GM23338 (cell line): ENCODE data around the gene TMEM217. TPM values are rescaled to one million over a fixed set of nuclear protein-coding genes. Genes with fewer than 3 reads are reported as not detected.

Source experiments
- ATAC-seq: fragments of 200-7000 bp; cut with Tn5 transposase; 3 replicates; pipeline ENCODE4 v1.9.1; 2020
- DNase-seq: peaks from one replicate; pipeline ENCODE4 v3.0.0-alpha.2; 2015; ENCODE audit warnings: low spot score
- H2AFZ ChIP-seq: fragments of 200-600 bp; sonication (generic); 2 replicates; pipeline ENCODE4 v1.8.0; 2016; ENCODE audit warnings: antibody characterized with exemption, mild to moderate bottlenecking, moderate library complexity
- H3F3A ChIP-seq: fragments of 200-600 bp; sonication (generic); replicated peaks from 2 replicates; pipeline ENCODE4 v1.8.0; 2017; ENCODE audit warnings: antibody characterized with exemption, mixed run types, low read depth
- H3K27ac ChIP-seq: fragments of 200-600 bp; sonication (generic); 2 replicates; pipeline ENCODE4 v1.6.1; 2016; ENCODE audit warnings: low read depth
- H3K27me3 ChIP-seq: fragments of 200-600 bp; sonication (generic); 2 replicates; pipeline ENCODE4 v1.8.0; 2016; ENCODE audit warnings: mild to moderate bottlenecking, mixed run types, moderate library complexity; ENCODE audit not compliant: insufficient read depth
- H3K36me3 ChIP-seq: fragments of 200-600 bp; sonication (generic); 2 replicates; pipeline ENCODE4 v1.8.0; 2016; ENCODE audit warnings: mild to moderate bottlenecking; ENCODE audit not compliant: insufficient read depth
- H3K4me1 ChIP-seq: fragments of 200-600 bp; sonication (generic); 2 replicates; pipeline ENCODE4 v1.8.0; 2016; ENCODE audit warnings: mild to moderate bottlenecking, moderate library complexity; ENCODE audit not compliant: insufficient read depth
- H3K4me2 ChIP-seq: fragments of 200-600 bp; sonication (generic); 2 replicates; pipeline ENCODE4 v1.7.1; 2017; ENCODE audit warnings: mixed run types
- H3K4me3 ChIP-seq: fragments of 200-600 bp; sonication (generic); 2 replicates; pipeline ENCODE4 v1.6.1; 2016; ENCODE audit warnings: mixed run types
- H3K79me2 ChIP-seq: fragments of 200-600 bp; sonication (generic); replicated peaks from 2 replicates; pipeline ENCODE4 v1.8.0; 2017; ENCODE audit warnings: mild to moderate bottlenecking; ENCODE audit not compliant: insufficient read depth
- H3K9me2 ChIP-seq: fragments of 200-600 bp; sonication (generic); 2 replicates; pipeline ENCODE4 v1.8.0; 2017; ENCODE audit not compliant: insufficient read depth
- H4K20me1 ChIP-seq: fragments of 200-600 bp; sonication (generic); replicated peaks from 2 replicates; pipeline ENCODE4 v1.8.0; 2017; ENCODE audit warnings: mild to moderate bottlenecking; ENCODE audit not compliant: insufficient read depth
- H3K27ac Mint-ChIP-seq: 2 replicates; pipeline ENCODE4 v1.8.0; 2020; ENCODE audit warnings: inconsistent platforms, mild to moderate bottlenecking, moderate library complexity, mixed read lengths
- H3K27me3 Mint-ChIP-seq: 3 replicates; pipeline ENCODE4 v1.8.0; 2022; ENCODE audit warnings: low read depth, mild to moderate bottlenecking, moderate library complexity, mixed read lengths, inconsistent platforms; ENCODE audit not compliant: insufficient read depth, poor library complexity
- H3K36me3 Mint-ChIP-seq: 3 replicates; pipeline ENCODE4 v1.8.0; 2021; ENCODE audit warnings: low read depth, mild to moderate bottlenecking, inconsistent platforms, moderate library complexity, mixed read lengths
- H3K4me1 Mint-ChIP-seq: 3 replicates; pipeline ENCODE4 v1.8.0; 2020; ENCODE audit warnings: mild to moderate bottlenecking, inconsistent platforms, mixed read lengths
- H3K4me3 Mint-ChIP-seq: 3 replicates; pipeline ENCODE4 v1.8.0; 2021; ENCODE audit warnings: moderate library complexity, mild to moderate bottlenecking, inconsistent platforms, mixed read lengths
- H3K9me3 Mint-ChIP-seq: 3 replicates; pipeline ENCODE4 v1.8.0; 2020; ENCODE audit warnings: moderate library complexity, mild to moderate bottlenecking, inconsistent platforms, mixed read lengths
- CREB1 ChIP-seq: fragments of 250-450 bp; sonication (Bioruptor Pico); IDR thresholded peaks from 2 replicates; pipeline ENCODE4 v1.5.0; 2020; ENCODE audit warnings: low read depth, mild to moderate bottlenecking, moderate library complexity
- ETS1 ChIP-seq: IDR thresholded peaks from 2 replicates; pipeline ENCODE4 v1.6.1; 2016; ENCODE audit warnings: antibody characterized with exemption
- EZH2 ChIP-seq: fragments of 200-600 bp; sonication (generic); IDR thresholded peaks from one replicate; pipeline ENCODE4 v1.8.0; 2017; ENCODE audit warnings: antibody characterized with exemption, mild to moderate bottlenecking, low read depth; ENCODE audit not compliant: unreplicated experiment
- JUNB ChIP-seq: IDR thresholded peaks from one replicate; pipeline ENCODE4 v1.6.1; 2016; ENCODE audit warnings: antibody characterized with exemption; ENCODE audit not compliant: unreplicated experiment
- REST ChIP-seq: IDR thresholded peaks from one replicate; pipeline ENCODE4 v1.6.1; 2018; ENCODE audit warnings: antibody characterized with exemption; ENCODE audit not compliant: unreplicated experiment
- ZNF114 ChIP-seq: fragments of 250-450 bp; sonication (Bioruptor Pico); IDR thresholded peaks from 2 replicates; pipeline ENCODE4 v1.5.0; 2020; ENCODE audit warnings: mild to moderate bottlenecking, moderate library complexity
- ZNF331 ChIP-seq: fragments of 250-450 bp; sonication (Bioruptor Pico); IDR thresholded peaks from 2 replicates; pipeline ENCODE4 v1.5.0; 2020; ENCODE audit warnings: low read depth, mild to moderate bottlenecking, moderate library complexity
- polyA plus RNA-seq: library from polyadenylated mRNA; unstranded; fragments of >200 nt; fragmentation: Nextera tagmentation; extraction: Ambion mirVana; gene quantifications from 2 replicates; pipeline ENCODE4 v1.2.1, GENCODE V29; 2016
- total RNA-seq: library from RNA; depleted of rRNA; stranded (reverse); fragments of >200 nt; shearing (Covaris generic); gene quantifications from 2 replicates; pipeline ENCODE4 v1.2.3, GENCODE V29; 2014
- TF ChIP-seq, protein P1 (sequence below): fragments of 250-450 bp; sonication (Bioruptor Pico); IDR thresholded peaks from 2 replicates; pipeline ENCODE4 v1.5.0; 2020; ENCODE audit warnings: mild to moderate bottlenecking, moderate library complexity

TMEM217 gene
- total and polyA plus RNA-seq, 2 experiments from 2014 or later = 1.3 TPM; not detected in 1

DNA sequence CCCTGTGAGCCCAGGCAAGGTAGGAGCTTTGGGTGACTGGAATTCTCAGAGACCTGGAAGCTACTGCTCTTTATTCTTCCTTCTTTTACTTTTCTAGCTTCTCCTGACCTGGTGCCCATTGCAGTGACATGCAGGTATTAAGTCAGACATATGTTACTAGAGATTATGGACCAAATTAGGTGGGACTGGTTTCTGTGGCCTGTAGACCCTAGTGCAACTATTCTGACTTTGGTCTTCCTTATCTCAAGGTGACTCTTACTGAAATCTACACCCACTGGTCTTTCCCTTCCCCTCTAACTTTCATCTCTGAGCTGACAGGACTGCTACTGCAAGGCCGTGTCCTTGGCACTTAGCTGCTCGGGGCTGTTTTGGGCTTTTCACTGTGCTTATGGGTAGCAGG is 24.4 kb upstream of the TMEM217 start:
- H3K4me1 Mint-ChIP-seq = no peaks in the 10 kb centered on the region
- H3K9me3 Mint-ChIP-seq = no peaks in the 10 kb centered on the region
- H3K36me3 ChIP-seq = peaks cover 27% of the 10 kb centered on the region

More for the DNA sequence above, 24.4 kb upstream of the TMEM217 start:
- peaks cover 55% of the 10 kb centered on the region for H3K36me3 Mint-ChIP-seq
- no peak overlapping the region for H3K4me3 Mint-ChIP-seq
- Histone ChIP-seq H3K4me2 (no peak overlapping the region), H3K27ac (no peak overlapping the region), H3K27me3 (no peaks in the 10 kb centered on the region), H3K9me2 (no peaks in the 10 kb centered on the region), H4K20me1 (peaks cover 10% of the 10 kb centered on the region; the same call in 1 of the 2 replicates), H2AFZ (no peak overlapping the region), H3K4me3 (no peak overlapping the region), H3K79me2 (peaks cover 5% of the 10 kb centered on the region), H3K4me1 (no peaks in the 10 kb centered on the region), H3F3A (no peaks in the 10 kb centered on the region)
- H3K27me3 Mint-ChIP-seq = no peaks in the 10 kb centered on the region
- ATAC-seq (no peak), DNase-seq (no peak)
- no peak overlapping the region; the same call in 1 of the 2 replicates for H3K27ac Mint-ChIP-seq
- TF ChIP-seq CREB1 (CRISPR knock-in tag) (no peak), REST (no peak), JUNB (no peak), ZNF331 (CRISPR knock-in tag) (no peak), EZH2 (no peak), ZNF114 (CRISPR knock-in tag) (no peak), ETS1 (no peak)
- TF ChIP-seq, protein P1, sequence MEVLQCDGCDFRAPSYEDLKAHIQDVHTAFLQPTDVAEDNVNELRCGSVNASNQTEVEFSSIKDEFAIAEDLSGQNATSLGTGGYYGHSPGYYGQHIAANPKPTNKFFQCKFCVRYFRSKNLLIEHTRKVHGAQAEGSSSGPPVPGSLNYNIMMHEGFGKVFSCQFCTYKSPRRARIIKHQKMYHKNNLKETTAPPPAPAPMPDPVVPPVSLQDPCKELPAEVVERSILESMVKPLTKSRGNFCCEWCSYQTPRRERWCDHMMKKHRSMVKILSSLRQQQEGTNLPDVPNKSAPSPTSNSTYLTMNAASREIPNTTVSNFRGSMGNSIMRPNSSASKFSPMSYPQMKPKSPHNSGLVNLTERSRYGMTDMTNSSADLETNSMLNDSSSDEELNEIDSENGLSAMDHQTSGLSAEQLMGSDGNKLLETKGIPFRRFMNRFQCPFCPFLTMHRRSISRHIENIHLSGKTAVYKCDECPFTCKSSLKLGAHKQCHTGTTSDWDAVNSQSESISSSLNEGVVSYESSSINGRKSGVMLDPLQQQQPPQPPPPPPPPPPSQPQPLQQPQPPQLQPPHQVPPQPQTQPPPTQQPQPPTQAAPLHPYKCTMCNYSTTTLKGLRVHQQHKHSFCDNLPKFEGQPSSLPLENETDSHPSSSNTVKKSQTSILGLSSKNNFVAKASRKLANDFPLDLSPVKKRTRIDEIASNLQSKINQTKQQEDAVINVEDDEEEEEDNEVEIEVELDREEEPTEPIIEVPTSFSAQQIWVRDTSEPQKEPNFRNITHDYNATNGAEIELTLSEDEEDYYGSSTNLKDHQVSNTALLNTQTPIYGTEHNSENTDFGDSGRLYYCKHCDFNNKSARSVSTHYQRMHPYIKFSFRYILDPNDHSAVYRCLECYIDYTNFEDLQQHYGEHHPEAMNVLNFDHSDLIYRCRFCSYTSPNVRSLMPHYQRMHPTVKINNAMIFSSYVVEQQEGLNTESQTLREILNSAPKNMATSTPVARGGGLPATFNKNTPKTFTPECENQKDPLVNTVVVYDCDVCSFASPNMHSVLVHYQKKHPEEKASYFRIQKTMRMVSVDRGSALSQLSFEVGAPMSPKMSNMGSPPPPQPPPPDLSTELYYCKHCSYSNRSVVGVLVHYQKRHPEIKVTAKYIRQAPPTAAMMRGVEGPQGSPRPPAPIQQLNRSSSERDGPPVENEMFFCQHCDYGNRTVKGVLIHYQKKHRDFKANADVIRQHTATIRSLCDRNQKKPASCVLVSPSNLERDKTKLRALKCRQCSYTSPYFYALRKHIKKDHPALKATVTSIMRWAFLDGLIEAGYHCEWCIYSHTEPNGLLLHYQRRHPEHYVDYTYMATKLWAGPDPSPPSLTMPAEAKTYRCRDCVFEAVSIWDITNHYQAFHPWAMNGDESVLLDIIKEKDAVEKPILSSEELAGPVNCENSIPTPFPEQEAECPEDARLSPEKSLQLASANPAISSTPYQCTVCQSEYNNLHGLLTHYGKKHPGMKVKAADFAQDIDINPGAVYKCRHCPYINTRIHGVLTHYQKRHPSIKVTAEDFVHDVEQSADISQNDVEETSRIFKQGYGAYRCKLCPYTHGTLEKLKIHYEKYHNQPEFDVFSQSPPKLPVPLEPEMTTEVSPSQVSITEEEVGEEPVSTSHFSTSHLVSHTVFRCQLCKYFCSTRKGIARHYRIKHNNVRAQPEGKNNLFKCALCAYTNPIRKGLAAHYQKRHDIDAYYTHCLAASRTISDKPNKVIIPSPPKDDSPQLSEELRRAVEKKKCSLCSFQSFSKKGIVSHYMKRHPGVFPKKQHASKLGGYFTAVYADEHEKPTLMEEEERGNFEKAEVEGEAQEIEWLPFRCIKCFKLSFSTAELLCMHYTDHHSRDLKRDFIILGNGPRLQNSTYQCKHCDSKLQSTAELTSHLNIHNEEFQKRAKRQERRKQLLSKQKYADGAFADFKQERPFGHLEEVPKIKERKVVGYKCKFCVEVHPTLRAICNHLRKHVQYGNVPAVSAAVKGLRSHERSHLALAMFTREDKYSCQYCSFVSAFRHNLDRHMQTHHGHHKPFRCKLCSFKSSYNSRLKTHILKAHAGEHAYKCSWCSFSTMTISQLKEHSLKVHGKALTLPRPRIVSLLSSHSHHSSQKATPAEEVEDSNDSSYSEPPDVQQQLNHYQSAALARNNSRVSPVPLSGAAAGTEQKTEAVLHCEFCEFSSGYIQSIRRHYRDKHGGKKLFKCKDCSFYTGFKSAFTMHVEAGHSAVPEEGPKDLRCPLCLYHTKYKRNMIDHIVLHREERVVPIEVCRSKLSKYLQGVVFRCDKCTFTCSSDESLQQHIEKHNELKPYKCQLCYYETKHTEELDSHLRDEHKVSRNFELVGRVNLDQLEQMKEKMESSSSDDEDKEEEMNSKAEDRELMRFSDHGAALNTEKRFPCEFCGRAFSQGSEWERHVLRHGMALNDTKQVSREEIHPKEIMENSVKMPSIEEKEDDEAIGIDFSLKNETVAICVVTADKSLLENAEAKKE (CRISPR knock-in tag) = no peak
